Measurements from ENCODE around the gene CLSTN2. TPM values are rescaled to one million over a fixed set of nuclear protein-coding genes. Genes with fewer than 3 reads are reported as not detected.

Gene CLSTN2
- total RNA-seq, 1 experiment from 2014 or later: 0.68 TPM

GRCh38 chr3:140268103-140268502 is 333.1 kb downstream of the CLSTN2 start:
- Histone ChIP-seq H2BK12ac (ENCODE audit: insufficient read length, low read depth, low read length) (no peak overlapping the region), H4K8ac (replicated peaks; ENCODE audit: insufficient read length, low read depth, low read length) (no peak overlapping the region), H3K56ac (ENCODE audit: insufficient read length, low read depth, low read length) (no peak overlapping the region), H3K27me3 (ENCODE audit: insufficient read depth, low read length) (no peaks in the 10 kb centered on the region), H3K9ac (ENCODE audit: extremely low read depth, insufficient read length, low read length) (no peak overlapping the region), H3K23ac (ENCODE audit: insufficient read length, low read depth, low read length) (no peak overlapping the region), H2BK120ac (ENCODE audit: low read depth, low read length, poor library complexity, severe bottlenecking) (no peak overlapping the region), H3K27ac (ENCODE audit: insufficient read length, low read depth, low read length) (no peak overlapping the region), H3K4me1 (ENCODE audit: insufficient read depth, low read length) (peaks cover 3% of the 10 kb centered on the region; the same call in 1 of the 2 replicates), H2AK5ac (ENCODE audit: insufficient read length, low read length) (no peak overlapping the region), H2BK15ac (ENCODE audit: low read depth, low read length) (no peak overlapping the region), H2BK5ac (ENCODE audit: insufficient read length, low read length) (no peak overlapping the region), H2BK20ac (ENCODE audit: low read depth, low read length, poor library complexity, severe bottlenecking) (no peak overlapping the region), H3K4ac (ENCODE audit: low read depth, low read length) (no peak overlapping the region), H4K20me1 (ENCODE audit: control insufficient read depth, insufficient read depth, insufficient read length) (no peaks in the 10 kb centered on the region), H3K79me1 (ENCODE audit: insufficient read depth, low read depth, low read length, poor library complexity, severe bottlenecking) (no peaks in the 10 kb centered on the region), H3K14ac (ENCODE audit: insufficient read depth, low read length) (no peak overlapping the region), H3K79me2 (ENCODE audit: insufficient read depth, low read length) (no peaks in the 10 kb centered on the region), H3K9me3 (ENCODE audit: control insufficient read depth, low read depth, low read length) (no peaks in the 10 kb centered on the region), H3T11ph (ENCODE audit: low read length) (no peak overlapping the region), H2AFZ (ENCODE audit: low read length) (no peak overlapping the region), H3K4me2 (ENCODE audit: insufficient read depth, insufficient read length, low read length) (no peak overlapping the region), H3K18ac (ENCODE audit: insufficient read length, low read depth, low read length) (no peak overlapping the region), H3K23me2 (ENCODE audit: insufficient read length, low read depth, low read length, poor library complexity, severe bottlenecking) (no peaks in the 10 kb centered on the region), H4K5ac (ENCODE audit: insufficient read length, low read depth, low read length) (no peak overlapping the region), H4K91ac (ENCODE audit: insufficient read length, low read depth, low read length) (no peak overlapping the region)
- H3K4me1 Mint-ChIP-seq: peaks cover 16 to 17% of the 10 kb centered on the region in 2 experiments
- H3K4me3 Mint-ChIP-seq: no peak overlapping the region
- no peak overlapping the region for H3K27ac Mint-ChIP-seq
- WGBS (ENCODE audit: extremely low coverage, insufficient read length, low lambda C conversion rate): no CpG with 5 or more reads among the region's 3 CpGs
- DNase-seq: no peak
- H3K36me3 Mint-ChIP-seq (ENCODE audit: insufficient read depth in 1 of 3, low read depth in 3 of 3): no peaks in the 10 kb centered on the region
- TF ChIP-seq CTCF (conservative IDR thresholded peaks at IDR 0.05): no peak
- peaks cover 5% of the 10 kb centered on the region for H3K27me3 Mint-ChIP-seq (ENCODE audit: low read depth)
- H3K9me3 Mint-ChIP-seq: no peaks in the 10 kb centered on the region

Measured in H9 (cell line).